ENCODE data around the gene PRSS53.

PRSS53 gene

DNA sequence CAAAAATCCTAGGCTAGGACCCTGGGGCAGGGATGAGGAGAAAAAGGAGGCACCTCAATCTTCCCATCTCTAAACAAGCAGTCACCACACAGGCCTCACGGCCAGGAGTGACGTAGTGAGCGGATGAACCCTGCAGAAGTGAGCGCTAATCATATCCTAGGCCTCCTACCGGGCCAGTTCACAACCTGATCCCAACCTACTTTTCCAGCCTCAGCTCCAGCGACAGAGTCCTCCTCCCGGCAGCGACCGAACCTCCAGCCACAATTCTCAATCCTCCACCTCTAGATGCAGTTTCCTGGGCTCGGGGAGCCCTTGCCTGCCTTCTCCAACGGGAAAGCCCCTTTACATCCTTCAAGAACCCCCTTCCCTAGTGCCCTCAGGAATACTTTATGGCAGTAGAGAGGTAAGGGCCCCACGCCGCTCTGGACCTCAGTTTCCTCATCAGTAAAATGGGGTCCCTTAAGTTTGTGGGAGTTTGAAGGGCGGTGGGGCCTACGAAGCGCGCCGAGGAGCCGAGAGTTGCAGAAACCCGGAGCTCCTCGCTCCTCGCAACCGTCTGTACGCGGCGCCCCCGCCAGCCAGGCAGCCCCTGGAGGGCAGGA is 16.1 kb downstream of the PRSS53 start:
- H3K4me3 ChIP-seq (ENCODE audit: low read length): peak overlapping the region; percentile 97
- H3K4me2 ChIP-seq (ENCODE audit: low read length): peak overlapping the region; percentile 87
- H3K9ac ChIP-seq (ENCODE audit: low read depth, low read length): peak overlapping the region; percentile 96
- H3K4me1 ChIP-seq (ENCODE audit: control insufficient read depth, insufficient read depth, low read length): peaks cover 16% of the 10 kb centered on the region
- H3K36me3 ChIP-seq (ENCODE audit: insufficient read depth, low read length): peaks cover 13% of the 10 kb centered on the region
- no peaks in the 10 kb centered on the region for H3K9me3 ChIP-seq (replicated peaks; ENCODE audit: low read length)
- no peaks in the 10 kb centered on the region for H3K27me3 ChIP-seq (ENCODE audit: control insufficient read depth, insufficient read depth, low read length)

DNA sequence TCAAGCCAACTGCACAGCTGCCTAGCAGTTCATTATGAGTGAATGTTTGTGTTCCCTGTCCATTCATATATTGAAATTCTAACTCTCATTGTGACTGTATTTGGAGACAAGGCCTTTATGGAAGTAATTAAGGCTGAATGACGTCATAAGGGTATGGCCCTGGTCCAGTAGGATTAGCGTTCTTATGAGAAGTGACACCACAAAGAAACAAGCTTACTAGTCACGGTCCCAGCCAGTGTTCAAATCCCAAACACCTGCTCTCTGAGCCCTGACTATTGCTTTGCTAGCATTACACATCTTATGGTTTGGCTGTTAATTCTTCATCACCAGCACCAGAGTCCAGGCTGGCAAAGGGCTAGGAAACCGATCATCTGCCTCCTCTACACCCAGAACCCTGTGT is 16.9 kb downstream of the PRSS53 start:
- Histone ChIP-seq H3K4me1 (ENCODE audit: control insufficient read depth, insufficient read depth, low read length) (peaks cover 16% of the 10 kb centered on the region), H3K27me3 (ENCODE audit: control insufficient read depth, insufficient read depth, low read length) (no peaks in the 10 kb centered on the region), H3K36me3 (ENCODE audit: insufficient read depth, low read length) (peaks cover 5% of the 10 kb centered on the region), H3K9ac (ENCODE audit: low read depth, low read length) (peak overlapping the region; percentile 96), H3K4me2 (ENCODE audit: low read length) (peak overlapping the region; percentile 87), H3K4me3 (ENCODE audit: low read length) (peak overlapping the region; percentile 97), H3K9me3 (replicated peaks; ENCODE audit: low read length) (no peaks in the 10 kb centered on the region)

DNA sequence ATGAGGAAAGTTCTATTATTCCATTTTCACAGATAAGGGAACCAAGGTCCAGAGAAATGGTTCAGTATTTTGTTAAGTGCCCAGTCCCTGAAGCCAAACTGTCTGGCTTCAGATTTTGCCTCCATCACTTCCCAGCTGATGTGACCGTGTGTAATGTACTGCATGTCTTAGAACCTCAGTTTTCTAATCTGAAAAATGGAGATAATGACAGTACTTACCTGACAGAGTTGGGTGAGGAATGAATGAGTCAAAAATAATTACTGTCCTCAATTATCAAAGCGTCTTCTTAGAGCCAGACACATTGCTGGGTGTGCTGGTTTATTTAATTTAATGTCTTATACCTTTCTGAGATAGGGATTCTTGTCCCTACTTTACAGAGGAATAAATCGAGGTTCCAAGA is 21.4 kb downstream of the PRSS53 start:
- Histone ChIP-seq H3K27me3 (ENCODE audit: control insufficient read depth, insufficient read depth, low read length) (no peaks in the 10 kb centered on the region), H3K9ac (ENCODE audit: low read depth, low read length) (no peak overlapping the region), H3K4me3 (ENCODE audit: low read length) (no peak overlapping the region), H3K36me3 (ENCODE audit: insufficient read depth, low read length) (peaks cover 15% of the 10 kb centered on the region), H3K4me2 (ENCODE audit: low read length) (no peak overlapping the region), H3K4me1 (ENCODE audit: control insufficient read depth, insufficient read depth, low read length) (peaks cover 44% of the 10 kb centered on the region), H3K9me3 (replicated peaks; ENCODE audit: low read length) (no peaks in the 10 kb centered on the region)

DNA sequence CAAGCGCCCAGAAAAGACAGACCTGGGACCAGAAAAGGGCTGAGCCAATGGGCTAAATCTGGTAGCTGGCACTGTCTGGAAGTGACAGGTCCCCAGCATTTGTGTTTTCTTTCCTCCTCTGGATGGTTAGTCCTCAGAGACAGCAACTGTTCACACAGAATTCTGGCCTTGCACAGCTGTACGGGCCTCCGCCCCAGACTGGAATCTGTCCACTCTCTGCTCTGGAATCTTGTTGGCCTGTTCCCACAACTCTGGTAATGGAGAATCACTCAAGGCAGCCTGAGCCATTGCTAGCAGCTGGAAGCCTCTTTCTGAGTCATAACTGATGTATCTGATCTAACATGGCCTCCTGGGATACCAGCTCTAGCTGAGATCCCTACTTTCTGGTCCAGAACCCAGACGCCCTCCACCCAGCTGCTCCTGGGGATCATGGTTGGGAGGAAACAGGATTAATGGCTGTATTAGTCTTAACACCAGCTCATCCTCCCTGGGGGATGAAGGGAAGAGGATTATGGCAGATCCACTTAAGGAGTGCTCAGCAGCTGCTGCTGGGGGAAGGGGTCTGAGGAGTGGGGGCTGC is 23.8 kb downstream of the PRSS53 start:
- no peaks in the 10 kb centered on the region for H3K9me3 ChIP-seq (replicated peaks; ENCODE audit: low read length)
- H3K27me3 ChIP-seq (ENCODE audit: control insufficient read depth, insufficient read depth, low read length): no peaks in the 10 kb centered on the region
- H3K36me3 ChIP-seq (ENCODE audit: insufficient read depth, low read length): peaks cover 38% of the 10 kb centered on the region
- peak overlapping the region; percentile 56 for H3K4me3 ChIP-seq (ENCODE audit: low read length)
- peaks cover 31% of the 10 kb centered on the region for H3K4me1 ChIP-seq (ENCODE audit: control insufficient read depth, insufficient read depth, low read length)
- peak overlapping the region; percentile 84 for H3K9ac ChIP-seq (ENCODE audit: low read depth, low read length)
- peak overlapping the region; percentile 75 for H3K4me2 ChIP-seq (ENCODE audit: low read length)

GRCh38 chr16:31063843-31064611 is 24.7 kb downstream of the PRSS53 start:
- no peaks in the 10 kb centered on the region for H3K9me3 ChIP-seq (replicated peaks; ENCODE audit: low read length)
- no peaks in the 10 kb centered on the region for H3K27me3 ChIP-seq (ENCODE audit: control insufficient read depth, insufficient read depth, low read length)
- H3K9ac ChIP-seq (ENCODE audit: low read depth, low read length): peak overlapping the region; percentile 84
- peak overlapping the region; percentile 56 for H3K4me3 ChIP-seq (ENCODE audit: low read length)
- H3K4me2 ChIP-seq (ENCODE audit: low read length): peak overlapping the region; percentile 75
- H3K4me1 ChIP-seq (ENCODE audit: control insufficient read depth, insufficient read depth, low read length): peaks cover 31% of the 10 kb centered on the region
- peaks cover 43% of the 10 kb centered on the region for H3K36me3 ChIP-seq (ENCODE audit: insufficient read depth, low read length)

DNA sequence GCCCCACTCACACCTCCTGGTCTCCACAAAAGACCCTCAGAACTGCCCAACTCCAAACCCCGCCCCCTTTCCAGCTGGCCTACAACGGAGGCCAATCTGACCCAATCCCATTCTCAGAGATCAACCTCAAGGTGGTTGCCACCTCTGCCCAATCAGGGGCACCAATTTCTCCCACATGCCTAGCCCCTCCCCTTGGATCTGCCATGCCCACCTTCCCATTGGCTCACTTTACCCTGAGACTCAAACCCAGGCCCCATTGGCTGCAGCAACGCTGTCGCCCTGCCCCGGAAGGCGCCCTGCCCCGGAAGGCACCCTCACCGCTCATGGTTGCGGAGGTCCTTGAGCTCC is 25.3 kb downstream of the PRSS53 start:
- peak overlapping the region; percentile 84 for H3K9ac ChIP-seq (ENCODE audit: low read depth, low read length)
- H3K36me3 ChIP-seq (ENCODE audit: insufficient read depth, low read length): peaks cover 43% of the 10 kb centered on the region
- peaks cover 31% of the 10 kb centered on the region for H3K4me1 ChIP-seq (ENCODE audit: control insufficient read depth, insufficient read depth, low read length)

DNA sequence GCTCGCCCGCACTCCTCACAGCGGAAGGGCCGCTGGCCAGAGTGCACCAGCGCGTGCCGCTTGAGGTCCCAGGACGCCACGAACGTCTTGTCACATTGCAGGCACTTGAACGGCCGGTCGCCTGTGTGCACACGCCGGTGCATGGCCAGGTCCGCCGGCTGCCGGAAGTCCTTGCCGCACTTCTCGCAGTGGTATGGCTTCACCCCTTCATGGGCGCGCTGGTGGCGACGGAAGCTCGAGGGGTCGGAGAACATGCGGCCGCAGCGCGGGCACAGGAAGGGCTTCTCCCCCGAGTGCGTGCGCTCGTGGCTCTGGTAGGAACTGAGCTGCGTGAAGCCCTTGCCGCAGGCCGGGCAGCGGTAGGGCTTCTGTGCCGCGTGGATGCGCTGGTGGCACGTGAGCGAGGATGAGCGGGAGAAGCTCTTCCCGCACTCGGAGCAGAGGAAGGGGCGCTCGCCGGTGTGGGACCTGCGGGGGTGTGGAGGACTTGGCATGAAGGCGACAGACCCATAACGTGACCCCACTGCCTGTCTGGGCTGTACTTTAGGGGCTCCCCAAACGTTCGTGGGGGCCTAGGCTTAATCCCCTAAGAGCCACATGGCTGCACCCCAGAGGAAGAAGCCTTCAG is 26.8 kb downstream of the PRSS53 start:
- no peak overlapping the region for H3K4me3 ChIP-seq (ENCODE audit: low read length)
- H3K27me3 ChIP-seq (ENCODE audit: control insufficient read depth, insufficient read depth, low read length): no peaks in the 10 kb centered on the region
- no peak overlapping the region for H3K9ac ChIP-seq (ENCODE audit: low read depth, low read length)
- H3K4me1 ChIP-seq (ENCODE audit: control insufficient read depth, insufficient read depth, low read length): peaks cover 31% of the 10 kb centered on the region
- no peaks in the 10 kb centered on the region for H3K9me3 ChIP-seq (replicated peaks; ENCODE audit: low read length)
- peaks cover 49% of the 10 kb centered on the region for H3K36me3 ChIP-seq (ENCODE audit: insufficient read depth, low read length)
- no peak overlapping the region for H3K4me2 ChIP-seq (ENCODE audit: low read length)

More for the DNA sequence above, 25.3 kb downstream of the PRSS53 start:
- no peaks in the 10 kb centered on the region for H3K27me3 ChIP-seq (ENCODE audit: control insufficient read depth, insufficient read depth, low read length)
- H3K9me3 ChIP-seq (replicated peaks; ENCODE audit: low read length): no peaks in the 10 kb centered on the region
- peak overlapping the region; percentile 56 for H3K4me3 ChIP-seq (ENCODE audit: low read length)
- peak overlapping the region; percentile 75 for H3K4me2 ChIP-seq (ENCODE audit: low read length)

- H3K4me3 ChIP-seq (ENCODE audit: low read length): no peak overlapping the region
- H3K4me2 ChIP-seq (ENCODE audit: low read length): no peak overlapping the region
- peaks cover 29% of the 10 kb centered on the region for H3K4me1 ChIP-seq (ENCODE audit: control insufficient read depth, insufficient read depth, low read length)
- no peaks in the 10 kb centered on the region for H3K27me3 ChIP-seq (ENCODE audit: control insufficient read depth, insufficient read depth, low read length)
- H3K9ac ChIP-seq (ENCODE audit: low read depth, low read length): no peak overlapping the region
- no peaks in the 10 kb centered on the region for H3K9me3 ChIP-seq (replicated peaks; ENCODE audit: low read length)
- H3K36me3 ChIP-seq (ENCODE audit: insufficient read depth, low read length): peaks cover 49% of the 10 kb centered on the region
These were observed 27.5 kb downstream of the PRSS53 start for GRCh38 chr16:31061126-31061812.

DNA sequence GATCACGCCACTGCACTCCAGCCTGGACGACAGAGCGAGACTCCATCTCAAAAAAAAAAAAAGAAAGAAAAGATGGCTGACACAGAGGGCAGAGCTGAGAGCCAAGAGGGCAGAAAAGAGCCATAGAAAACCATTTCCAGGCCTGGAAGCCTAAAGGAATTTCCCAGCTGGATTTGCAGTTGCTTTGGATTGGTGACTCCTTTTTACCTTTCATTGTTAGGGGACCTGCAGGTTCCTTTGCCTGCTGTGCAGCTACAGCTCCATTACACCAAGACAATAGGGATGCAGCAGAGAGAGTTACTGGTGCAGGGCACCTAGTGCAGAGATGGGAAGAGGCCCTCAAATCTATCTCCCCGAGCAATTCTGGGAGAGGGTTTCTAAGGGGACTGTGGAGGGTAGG is 33.1 kb downstream of the PRSS53 start:
- H3K4me3 ChIP-seq (ENCODE audit: low read length): no peak overlapping the region
- no peaks in the 10 kb centered on the region for H3K27me3 ChIP-seq (ENCODE audit: control insufficient read depth, insufficient read depth, low read length)
- H3K9me3 ChIP-seq (replicated peaks; ENCODE audit: low read length): no peaks in the 10 kb centered on the region

GRCh38 chr16:31052114-31052513 is 36.6 kb downstream of the PRSS53 start:
- Histone ChIP-seq H3K9me3 (replicated peaks; ENCODE audit: low read length) (no peaks in the 10 kb centered on the region), H3K36me3 (ENCODE audit: insufficient read depth, low read length) (no peaks in the 10 kb centered on the region), H3K4me3 (ENCODE audit: low read length) (no peak overlapping the region), H3K27me3 (ENCODE audit: control insufficient read depth, insufficient read depth, low read length) (no peaks in the 10 kb centered on the region), H3K4me2 (ENCODE audit: low read length) (peak overlapping the region; percentile 31), H3K9ac (ENCODE audit: low read depth, low read length) (peak overlapping the region; percentile 30), H3K4me1 (ENCODE audit: control insufficient read depth, insufficient read depth, low read length) (peaks cover 25% of the 10 kb centered on the region)

More for the DNA sequence above, 33.1 kb downstream of the PRSS53 start:
- Histone ChIP-seq H3K36me3 (ENCODE audit: insufficient read depth, low read length) (peaks cover 18% of the 10 kb centered on the region), H3K4me2 (ENCODE audit: low read length) (no peak overlapping the region), H3K4me1 (ENCODE audit: control insufficient read depth, insufficient read depth, low read length) (peaks cover 20% of the 10 kb centered on the region), H3K9ac (ENCODE audit: low read depth, low read length) (no peak overlapping the region)

All from skeletal muscle satellite cell (primary cell).